Loucy (cell line): ENCODE data around the gene FOLR2.

Source experiments
- H2AFZ ChIP-seq: fragments of 200-600 bp; sonication (generic); 2 replicates; pipeline ENCODE4 v1.6.0; 2016; ENCODE audit warnings: antibody characterized with exemption, mild to moderate bottlenecking, low read length, moderate library complexity
- H3F3A ChIP-seq: fragments of 200-600 bp; 2 replicates; pipeline ENCODE4 v1.6.0; 2016; ENCODE audit warnings: antibody characterized with exemption, low read depth, mild to moderate bottlenecking
- H3K27me3 ChIP-seq: fragments of 200-600 bp; sonication (generic); 2 replicates; pipeline ENCODE4 v1.6.1; 2014; ENCODE audit warnings: low read length, mild to moderate bottlenecking; ENCODE audit not compliant: insufficient read depth, poor library complexity, severe bottlenecking
- H3K36me3 ChIP-seq: fragments of 200-600 bp; sonication (generic); 2 replicates; pipeline ENCODE4 v1.6.1; 2016; ENCODE audit warnings: low read length; ENCODE audit not compliant: insufficient read depth
- H3K4me1 ChIP-seq: fragments of 200-600 bp; sonication (generic); 2 replicates; pipeline ENCODE4 v1.5.1; 2014; ENCODE audit warnings: low read length, mild to moderate bottlenecking; ENCODE audit not compliant: insufficient read depth, poor library complexity, severe bottlenecking
- H3K4me2 ChIP-seq: fragments of 200-600 bp; sonication (generic); 2 replicates; pipeline ENCODE4 v1.6.0; 2014; ENCODE audit warnings: antibody characterized with exemption, low read length, low read depth, mild to moderate bottlenecking; ENCODE audit not compliant: poor library complexity, severe bottlenecking
- H3K4me3 ChIP-seq: fragments of 200-600 bp; sonication (generic); 2 replicates; pipeline ENCODE4 v1.5.1; 2014; ENCODE audit warnings: low read length, mild to moderate bottlenecking, mixed read lengths; ENCODE audit not compliant: poor library complexity, severe bottlenecking
- H3K79me2 ChIP-seq: fragments of 200-600 bp; sonication (generic); 2 replicates; pipeline ENCODE4 v1.6.1; 2014; ENCODE audit warnings: low read length; ENCODE audit not compliant: insufficient read depth
- H3K9ac ChIP-seq: fragments of 200-600 bp; sonication (generic); 2 replicates; pipeline ENCODE4 v1.6.0; 2014; ENCODE audit warnings: mild to moderate bottlenecking, low read depth, low read length, moderate library complexity; ENCODE audit not compliant: poor library complexity, severe bottlenecking
- H3K9me2 ChIP-seq: fragments of 200-600 bp; sonication (generic); replicated peaks from 2 replicates; pipeline ENCODE4 v1.6.1; 2016; ENCODE audit warnings: low read depth, low read length, mixed read lengths
- H3K9me3 ChIP-seq: fragments of 200-600 bp; sonication (generic); 2 replicates; pipeline ENCODE4 v1.6.1; 2014; ENCODE audit warnings: mild to moderate bottlenecking, antibody characterized with exemption, low read length, low read depth; ENCODE audit not compliant: insufficient read depth
- H4K20me1 ChIP-seq: fragments of 200-600 bp; sonication (generic); 2 replicates; pipeline ENCODE4 v1.6.0; 2014; ENCODE audit warnings: antibody characterized with exemption, low read length, mild to moderate bottlenecking; ENCODE audit not compliant: insufficient read depth, poor library complexity, severe bottlenecking
- CTCF ChIP-seq: fragments of 200-600 bp; sonication (generic); conservative IDR thresholded peaks from 2 replicates; pipeline ENCODE4 v1.5.1; 2014; ENCODE audit warnings: mild to moderate bottlenecking, antibody characterized with exemption, low read length
- EZH2phosphoT487 ChIP-seq: fragments of 200-600 bp; IDR thresholded peaks from 2 replicates; pipeline ENCODE4 v1.6.1; 2018; ENCODE audit warnings: antibody characterized with exemption, mild to moderate bottlenecking, moderate library complexity, borderline replicate concordance

Gene FOLR2

GRCh38 chr11:72267956-72268617, 51.5 kb downstream of the FOLR2 start:
- Histone ChIP-seq H3K9me3 (no peaks in the 10 kb centered on the region), H2AFZ (no peak overlapping the region), H3K4me3 (no peak overlapping the region), H3K36me3 (no peaks in the 10 kb centered on the region), H3K27me3 (no peaks in the 10 kb centered on the region), H3K9ac (no peak overlapping the region), H4K20me1 (no peaks in the 10 kb centered on the region), H3K4me1 (no peaks in the 10 kb centered on the region), H3F3A (no peaks in the 10 kb centered on the region), H3K79me2 (no peaks in the 10 kb centered on the region), H3K4me2 (no peak overlapping the region), H3K9me2 (no peaks in the 10 kb centered on the region)
- TF ChIP-seq EZH2phosphoT487: no peak
- no peak for TF ChIP-seq CTCF
